PFSK-1 (cell line): ENCODE measurements around the gene YIPF7.
A peak's percentile ranks its signal among the peaks of the same experiment; 100 is the strongest.

Experiments
- FOXP2 ChIP-seq: optimal IDR thresholded peaks from 2 replicates; pipeline ENCODE3; 2011; ENCODE audit warnings: borderline replicate concordance, control low read depth, inconsistent platforms; ENCODE audit not compliant: insufficient read depth; ENCODE audit errors: extremely low read length, extremely low read depth
- POLR2AphosphoS5 ChIP-seq: IDR thresholded peaks from 2 replicates; pipeline ENCODE4 v1.6.1; 2012; ENCODE audit warnings: low read depth, mild to moderate bottlenecking, control low read depth, low read length, moderate library complexity
- SIN3A ChIP-seq: IDR thresholded peaks from 2 replicates; pipeline ENCODE4 v1.6.1; 2012; ENCODE audit warnings: mild to moderate bottlenecking, low read length, moderate library complexity, borderline replicate concordance; ENCODE audit not compliant: insufficient read depth
- TAF1 ChIP-seq: IDR thresholded peaks from 2 replicates; pipeline ENCODE4 v1.6.1; 2012; ENCODE audit warnings: low read length, control low read depth, borderline replicate concordance; ENCODE audit not compliant: insufficient read depth
- TF ChIP-seq, protein P1 (sequence below), 2 experiments: IDR thresholded peaks; 2 replicates each; pipeline versions ENCODE4 v1.6.1 to v1.8.0; 2011 to 2012; ENCODE audit warnings: low read depth in 2 of 2, low read length in 2 of 2, control low read depth in 1 of 2, inconsistent platforms in 1 of 2, mild to moderate bottlenecking in 1 of 2, moderate library complexity in 1 of 2; ENCODE audit not compliant: insufficient read depth in 1 of 2

Gene YIPF7

DNA sequence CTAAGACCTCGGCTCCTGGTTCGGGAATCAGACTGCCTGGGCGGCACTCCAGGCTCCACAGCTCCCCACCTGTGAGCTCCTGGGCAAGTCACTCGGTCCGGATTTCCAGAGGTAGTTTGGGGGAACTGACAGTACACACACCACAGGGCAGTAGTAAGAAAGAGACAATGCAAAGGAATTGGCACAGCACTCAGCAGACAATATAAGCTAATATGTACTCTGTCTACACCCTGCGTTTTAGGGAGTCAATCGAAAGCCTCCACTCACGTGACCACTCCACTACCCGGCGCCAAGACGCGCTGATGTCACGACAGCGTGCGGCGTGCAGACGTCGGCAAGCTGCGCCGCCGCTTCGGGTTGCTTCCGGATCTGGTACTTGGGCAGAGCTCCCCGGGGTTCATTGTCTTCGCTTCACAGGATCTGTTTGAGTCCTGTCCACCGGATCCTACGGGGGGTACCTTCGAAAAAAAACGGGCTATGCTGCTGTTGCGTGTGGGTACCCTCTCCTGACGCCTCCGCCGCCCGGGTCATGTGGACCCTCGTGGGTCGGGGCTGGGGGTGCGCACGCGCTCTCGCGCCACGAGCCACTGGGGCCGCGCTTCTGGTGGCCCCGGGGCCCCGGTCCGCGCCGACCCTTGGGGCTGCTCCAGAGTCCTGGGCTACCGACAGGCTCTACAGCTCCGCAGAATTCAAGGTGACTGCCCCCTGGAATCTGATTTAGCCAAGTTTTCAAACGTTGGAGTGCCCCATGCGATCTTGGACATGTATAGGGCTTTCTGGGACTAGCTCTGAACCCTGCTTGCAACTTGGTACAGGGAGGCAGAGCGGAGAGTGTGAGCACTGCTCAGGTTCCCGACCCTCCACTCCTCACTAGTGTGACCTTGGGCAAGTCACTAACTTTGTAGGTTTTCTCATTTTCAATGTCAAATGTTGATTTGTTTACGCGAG lies 26.9 kb upstream of the YIPF7 start, which contains the start of gene GUF1:
TSS of gene GUF1 (plus strand) at position 327 of the 948 bp plus-strand sequence. CDS start at position 530, 203 bp downstream.
- TF ChIP-seq TAF1, result peak; percentile 84
- TF ChIP-seq, protein P1, sequence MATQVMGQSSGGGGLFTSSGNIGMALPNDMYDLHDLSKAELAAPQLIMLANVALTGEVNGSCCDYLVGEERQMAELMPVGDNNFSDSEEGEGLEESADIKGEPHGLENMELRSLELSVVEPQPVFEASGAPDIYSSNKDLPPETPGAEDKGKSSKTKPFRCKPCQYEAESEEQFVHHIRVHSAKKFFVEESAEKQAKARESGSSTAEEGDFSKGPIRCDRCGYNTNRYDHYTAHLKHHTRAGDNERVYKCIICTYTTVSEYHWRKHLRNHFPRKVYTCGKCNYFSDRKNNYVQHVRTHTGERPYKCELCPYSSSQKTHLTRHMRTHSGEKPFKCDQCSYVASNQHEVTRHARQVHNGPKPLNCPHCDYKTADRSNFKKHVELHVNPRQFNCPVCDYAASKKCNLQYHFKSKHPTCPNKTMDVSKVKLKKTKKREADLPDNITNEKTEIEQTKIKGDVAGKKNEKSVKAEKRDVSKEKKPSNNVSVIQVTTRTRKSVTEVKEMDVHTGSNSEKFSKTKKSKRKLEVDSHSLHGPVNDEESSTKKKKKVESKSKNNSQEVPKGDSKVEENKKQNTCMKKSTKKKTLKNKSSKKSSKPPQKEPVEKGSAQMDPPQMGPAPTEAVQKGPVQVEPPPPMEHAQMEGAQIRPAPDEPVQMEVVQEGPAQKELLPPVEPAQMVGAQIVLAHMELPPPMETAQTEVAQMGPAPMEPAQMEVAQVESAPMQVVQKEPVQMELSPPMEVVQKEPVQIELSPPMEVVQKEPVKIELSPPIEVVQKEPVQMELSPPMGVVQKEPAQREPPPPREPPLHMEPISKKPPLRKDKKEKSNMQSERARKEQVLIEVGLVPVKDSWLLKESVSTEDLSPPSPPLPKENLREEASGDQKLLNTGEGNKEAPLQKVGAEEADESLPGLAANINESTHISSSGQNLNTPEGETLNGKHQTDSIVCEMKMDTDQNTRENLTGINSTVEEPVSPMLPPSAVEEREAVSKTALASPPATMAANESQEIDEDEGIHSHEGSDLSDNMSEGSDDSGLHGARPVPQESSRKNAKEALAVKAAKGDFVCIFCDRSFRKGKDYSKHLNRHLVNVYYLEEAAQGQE (IDR thresholded peaks at IDR 0.05; ENCODE audit: insufficient read depth in 1 of 2, low read depth in 2 of 2, low read length in 2 of 2), result 0 out of 4 replicates have a peak, but pooled peaks of 1 of the 2 experiments have one; percentile 11
- peak; percentile 96 for TF ChIP-seq POLR2AphosphoS5
- peak; percentile 31 for TF ChIP-seq FOXP2
- no peak; the same call in 1 of the 2 replicates for TF ChIP-seq SIN3A

- TF ChIP-seq SIN3A (no peak), POLR2AphosphoS5 (no peak), TAF1 (no peak)
- TF ChIP-seq, protein P1 (IDR thresholded peaks at IDR 0.05; ENCODE audit: insufficient read depth in 1 of 2, low read depth in 2 of 2, low read length in 2 of 2), result no peak
Observed at GRCh38 chr4:44675366-44675765, 23.9 kb upstream of the YIPF7 start.

DNA sequence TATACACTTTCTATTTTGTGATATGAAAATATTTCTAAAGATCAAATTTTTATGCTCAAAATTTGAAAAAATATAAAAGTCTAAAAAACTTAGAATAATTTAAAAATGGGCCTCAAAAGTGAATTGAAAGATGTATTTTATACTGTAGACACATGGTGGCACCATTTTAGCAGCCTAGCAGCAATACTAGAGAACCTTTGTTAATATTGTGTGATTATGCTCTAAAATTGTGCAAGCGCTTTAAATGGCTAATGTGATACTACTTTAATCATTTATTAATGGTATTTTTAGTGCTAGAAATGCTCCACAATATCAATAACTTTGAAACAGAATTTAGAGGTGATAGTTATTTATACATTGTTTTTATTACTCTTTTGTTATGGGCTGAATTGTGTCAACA lies 23.0 kb upstream of the YIPF7 start:
- no peak for TF ChIP-seq SIN3A
- no peak for TF ChIP-seq TAF1
- no peak for TF ChIP-seq FOXP2
- TF ChIP-seq, protein P1 (IDR thresholded peaks at IDR 0.05; ENCODE audit: insufficient read depth in 1 of 2, low read depth in 2 of 2, low read length in 2 of 2), result no peak
- TF ChIP-seq POLR2AphosphoS5, result no peak

DNA sequence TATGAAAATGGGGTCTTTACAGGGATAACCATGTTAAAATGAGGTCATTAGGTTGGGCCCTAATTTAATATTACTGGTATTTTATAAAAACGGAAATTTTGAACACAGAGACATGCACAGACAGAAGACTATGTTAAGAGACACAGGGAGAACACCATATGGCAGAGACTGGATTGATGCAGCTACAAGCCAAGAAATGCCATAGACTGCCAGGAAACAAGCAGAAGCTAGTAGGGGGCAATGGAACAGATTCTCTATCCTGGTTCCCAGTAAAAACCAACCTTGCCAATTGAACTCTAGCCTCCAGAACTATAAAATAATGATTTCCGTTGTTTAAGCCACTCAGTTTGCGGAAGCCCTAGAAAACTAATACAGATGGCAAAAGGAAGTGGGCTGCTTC lies 20.2 kb upstream of the YIPF7 start:
- no peak for TF ChIP-seq TAF1
- no peak for TF ChIP-seq POLR2AphosphoS5
- no peak for TF ChIP-seq FOXP2
- TF ChIP-seq SIN3A, result no peak

DNA sequence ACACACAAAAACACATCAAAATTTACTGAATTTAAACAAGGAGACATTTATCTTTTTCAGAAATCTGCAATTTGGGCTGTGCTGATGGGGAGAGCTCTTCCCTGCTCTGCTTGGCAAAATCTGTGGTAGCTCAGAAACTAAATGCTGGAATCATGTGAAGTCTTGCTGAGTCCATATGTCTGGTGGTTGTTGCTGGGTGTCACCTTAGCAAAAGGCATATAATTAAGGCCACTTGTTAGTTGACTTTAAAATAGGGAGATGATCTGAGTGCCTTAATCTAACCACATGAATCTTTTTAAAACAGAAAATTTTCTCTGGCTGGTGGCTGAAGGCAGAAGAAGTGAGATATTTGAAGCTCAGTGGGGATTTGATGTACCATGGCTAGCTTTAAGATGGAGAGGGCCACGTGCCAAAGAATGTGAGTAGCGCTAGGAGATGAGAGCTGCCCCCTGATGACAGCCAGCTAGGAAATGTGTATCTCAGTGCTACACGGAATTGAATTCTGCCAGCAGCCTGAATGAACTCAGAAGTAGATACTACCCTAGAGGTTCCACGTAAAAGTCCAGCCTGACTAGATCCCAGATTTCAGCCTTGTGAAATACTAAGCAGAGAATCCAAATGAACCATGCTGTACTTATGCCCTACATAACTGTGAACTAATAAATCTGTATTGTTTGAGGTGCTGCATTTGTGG lies 19.2 kb upstream of the YIPF7 start:
- TF ChIP-seq POLR2AphosphoS5 (no peak), FOXP2 (no peak), TAF1 (no peak), SIN3A (no peak)
- TF ChIP-seq, protein P1 (IDR thresholded peaks at IDR 0.05; ENCODE audit: insufficient read depth in 1 of 2, low read depth in 2 of 2, low read length in 2 of 2), result no peak
